CD4-positive, alpha-beta T cell treated with Interleukin-21 for 1 hour (primary cell): Measurements from ENCODE around the gene C2CD2.

ENCODE experiments used
- DNase-seq: peaks from one replicate; pipeline ENCODE4 v3.0.0-alpha.2; 2020

The C2CD2 gene

GRCh38 chr21:41881051-41881450, 72.8 kb downstream of the C2CD2 start:
- no peak for DNase-seq

DNA sequence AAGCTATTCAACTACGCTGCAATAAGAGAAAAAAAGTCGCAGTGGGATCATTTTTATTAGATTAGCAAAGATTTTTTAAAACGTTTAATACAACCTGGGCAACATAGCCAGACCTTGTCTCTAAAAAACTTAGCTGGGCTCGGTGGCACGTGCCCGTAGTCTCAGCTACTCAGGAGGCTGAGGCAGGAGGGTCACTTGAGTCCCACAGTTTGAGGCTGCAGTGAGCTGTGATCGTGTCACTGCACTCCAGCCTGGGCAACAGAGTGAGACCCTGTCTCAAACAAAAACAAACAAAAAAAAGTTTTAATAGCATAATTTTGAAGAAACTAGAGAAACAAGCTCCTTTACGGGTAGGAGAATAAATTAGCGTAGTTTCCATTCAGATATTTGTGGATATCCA, 73.7 kb downstream of the C2CD2 start:
- DNase-seq: no peak

- peak; percentile 80 for DNase-seq
Measured at GRCh38 chr21:41879190-41879998, 74.4 kb downstream of the C2CD2 start, which contains the start of gene PRDM15. Gene PRDM15, minus strand, starts transcription at chr21:41879344. Its CDS starts 18,981 bp downstream, at chr21:41860363.

GRCh38 chr21:41878831-41879189, 75.0 kb downstream of the C2CD2 start:
- peak; percentile 86 for DNase-seq

GRCh38 chr21:41877901-41878830, 75.7 kb downstream of the C2CD2 start:
- peak; percentile 33 for DNase-seq

- no peak for DNase-seq
Measured at GRCh38 chr21:41876928-41877652, 76.7 kb downstream of the C2CD2 start.

- no peak for DNase-seq
Measured at GRCh38 chr21:41876396-41876795, 77.4 kb downstream of the C2CD2 start.

DNA sequence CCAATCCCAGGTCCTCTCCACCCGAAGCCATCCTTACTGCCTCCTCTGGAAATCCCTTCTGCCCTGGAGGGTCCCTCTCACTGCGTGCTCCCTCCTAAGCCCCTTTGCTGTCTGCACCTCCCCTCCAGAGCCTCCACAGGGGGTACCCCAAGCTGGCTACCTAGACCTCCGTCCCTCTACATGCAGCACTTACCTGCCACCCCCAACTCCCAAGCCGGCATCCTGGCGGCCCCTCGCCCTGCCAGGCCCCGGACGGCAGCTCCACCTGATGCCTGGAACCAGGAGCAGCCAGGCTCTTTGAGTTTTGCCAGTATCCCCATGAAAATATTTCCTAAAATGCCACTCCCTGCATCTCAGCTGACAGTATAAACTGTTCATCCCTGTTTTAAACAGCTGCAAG, 78.7 kb downstream of the C2CD2 start:
- DNase-seq: no peak

GRCh38 chr21:41874611-41875010, 79.2 kb downstream of the C2CD2 start:
- no peak for DNase-seq

DNA sequence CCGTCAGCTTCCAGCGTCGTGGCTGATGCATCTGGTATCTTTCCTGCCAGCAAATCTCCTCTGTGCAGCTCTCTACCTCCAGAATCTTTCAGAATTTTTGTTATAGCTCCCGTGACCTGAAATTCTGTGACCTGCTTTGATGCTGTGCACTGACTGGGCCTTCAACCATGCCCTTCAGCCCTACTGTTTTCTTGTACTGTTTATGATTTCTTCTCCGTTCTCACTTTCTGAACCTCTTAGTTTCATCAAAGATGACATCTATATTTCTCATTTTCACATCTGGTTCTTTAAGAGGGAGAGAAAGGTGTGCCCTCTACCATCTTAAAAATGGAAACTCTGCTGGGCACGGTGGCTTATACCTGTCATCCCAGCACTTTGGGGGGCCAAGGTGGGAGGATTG, 80.4 kb downstream of the C2CD2 start:
- DNase-seq: no peak

- no peak for DNase-seq
Measured at GRCh38 chr21:41873005-41873404, 80.8 kb downstream of the C2CD2 start.

- DNase-seq: no peak
Measured at GRCh38 chr21:41871293-41872030, 82.4 kb downstream of the C2CD2 start.

DNA sequence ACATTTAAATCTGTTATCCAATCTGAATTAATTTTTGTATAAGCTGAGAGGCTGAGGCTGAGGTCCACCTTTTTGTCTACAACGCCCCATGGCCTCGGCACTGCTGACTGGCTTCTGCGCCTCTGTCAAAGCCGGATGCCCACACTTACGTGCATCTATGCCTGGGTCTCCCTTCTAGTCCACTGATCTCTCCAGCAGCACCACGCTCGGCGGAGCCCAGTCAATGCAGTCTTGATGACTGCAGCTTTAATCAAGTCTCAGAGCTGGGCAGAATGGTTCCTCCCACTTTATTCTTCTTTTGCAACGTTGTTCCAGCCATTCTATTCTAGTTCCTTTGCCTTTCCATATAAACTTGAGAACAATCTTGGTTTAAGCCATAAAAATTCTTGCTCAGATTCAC, 84.0 kb downstream of the C2CD2 start:
- DNase-seq: no peak

GRCh38 chr21:41868062-41868710, 85.6 kb downstream of the C2CD2 start:
- no peak for DNase-seq

DNA sequence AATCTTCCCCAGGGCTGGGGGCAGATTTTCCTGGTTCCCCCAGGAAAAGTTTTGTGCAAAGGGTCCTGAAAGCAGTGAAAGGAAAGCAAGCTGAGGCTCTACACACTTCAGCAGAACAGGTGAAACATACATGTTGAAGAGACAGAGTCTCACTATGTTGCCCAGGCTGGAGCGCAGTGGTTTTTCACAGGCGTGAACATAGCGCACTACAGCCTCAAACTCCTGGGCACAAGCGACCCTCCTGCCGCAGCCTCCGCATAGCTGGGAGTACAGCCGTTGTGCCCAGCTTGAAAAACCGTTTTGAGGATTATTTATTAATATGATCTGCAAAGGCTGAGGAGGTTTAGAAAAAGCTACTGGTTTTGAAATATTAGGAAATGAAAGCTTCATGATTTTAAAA, 86.5 kb downstream of the C2CD2 start:
- DNase-seq: no peak

DNA sequence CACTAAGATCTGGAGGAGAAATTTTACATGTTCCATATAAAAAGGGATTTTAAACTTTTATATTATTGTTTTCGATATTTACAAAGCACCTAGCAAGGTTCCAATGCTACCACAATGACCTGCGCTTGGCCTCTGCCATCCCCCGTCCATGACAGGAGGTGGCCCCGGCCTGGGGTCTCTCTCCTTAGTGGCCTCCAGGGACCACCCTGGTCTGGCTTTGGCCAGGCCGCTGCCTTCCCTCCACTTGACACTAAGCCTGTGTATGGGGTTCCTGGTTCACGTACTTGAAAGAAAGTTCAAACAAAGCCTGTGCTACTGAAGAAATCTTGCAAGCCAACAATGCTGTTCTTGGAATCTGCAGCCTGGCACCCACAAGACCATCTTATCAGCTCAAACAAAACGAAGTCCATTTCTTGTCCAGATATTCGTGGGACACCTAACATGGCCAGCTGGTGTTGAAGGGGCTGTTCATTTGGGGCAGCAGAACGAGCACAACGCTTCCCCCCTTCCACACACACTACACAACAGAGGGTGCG, 87.5 kb downstream of the C2CD2 start:
- no peak for DNase-seq

DNA sequence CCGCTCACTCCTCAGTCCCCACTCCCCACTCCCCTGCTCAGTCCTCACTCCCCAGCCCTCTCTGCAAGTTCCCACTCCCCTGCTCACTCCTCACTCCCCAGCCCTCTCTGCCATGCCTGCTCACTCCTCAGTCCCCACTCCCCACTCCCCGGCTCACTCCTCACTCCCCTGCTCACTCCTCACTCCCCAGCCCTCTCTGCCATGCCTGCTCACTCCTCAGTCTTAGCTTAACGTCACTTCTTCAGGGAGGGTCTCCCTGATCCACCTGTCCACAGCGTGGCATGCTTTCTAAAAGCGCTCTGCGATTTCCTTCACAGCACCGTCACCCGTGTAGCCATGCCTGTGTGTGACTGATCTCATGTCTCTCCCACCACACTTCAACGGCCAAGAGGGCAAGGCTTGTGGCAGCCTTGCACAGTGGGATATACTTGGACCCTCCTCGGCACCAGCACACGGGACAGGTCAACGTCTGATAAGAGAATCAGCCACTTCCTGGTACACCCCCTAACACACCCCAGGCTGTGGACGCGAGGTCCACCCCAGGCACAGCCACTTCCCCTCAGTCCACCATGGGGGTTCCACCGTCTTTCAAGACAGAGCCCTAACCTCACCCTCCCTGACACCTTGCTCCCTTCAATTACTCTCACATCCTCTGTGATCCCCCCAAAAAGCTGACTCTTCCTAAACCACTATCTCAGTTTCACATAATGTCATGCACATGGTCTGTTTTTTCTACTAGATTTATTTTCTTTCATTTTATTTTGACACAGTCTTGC, 88.6 kb downstream of the C2CD2 start:
- DNase-seq: no peak

- DNase-seq: no peak
Measured at GRCh38 chr21:41864311-41865001, 89.4 kb downstream of the C2CD2 start.

GRCh38 chr21:41863439-41863740, 90.4 kb downstream of the C2CD2 start:
- no peak for DNase-seq

- no peak for DNase-seq
Measured at GRCh38 chr21:41861987-41862386, 91.8 kb downstream of the C2CD2 start.
